ENCODE measurements around the gene MAP2K4. TPM values are rescaled to one million over a fixed set of nuclear protein-coding genes. Genes with fewer than 3 reads are reported as not detected.

The MAP2K4 gene
- total RNA-seq, 4 donors from 2014 or later = 29.8 to 58.6 (median 30.2) TPM

- in situ Hi-C loops (cut with MboI; ENCODE audit: low sequenced_read_pairs in 4 of 4) (no loop called here), intact Hi-C loops (cut with DNase I; ENCODE audit: low total_unique reads) (no loop called here)
- TF ChIP-seq POLR2A (IDR thresholded peaks at IDR 0.05) = no peak
- TF ChIP-seq, protein P1, sequence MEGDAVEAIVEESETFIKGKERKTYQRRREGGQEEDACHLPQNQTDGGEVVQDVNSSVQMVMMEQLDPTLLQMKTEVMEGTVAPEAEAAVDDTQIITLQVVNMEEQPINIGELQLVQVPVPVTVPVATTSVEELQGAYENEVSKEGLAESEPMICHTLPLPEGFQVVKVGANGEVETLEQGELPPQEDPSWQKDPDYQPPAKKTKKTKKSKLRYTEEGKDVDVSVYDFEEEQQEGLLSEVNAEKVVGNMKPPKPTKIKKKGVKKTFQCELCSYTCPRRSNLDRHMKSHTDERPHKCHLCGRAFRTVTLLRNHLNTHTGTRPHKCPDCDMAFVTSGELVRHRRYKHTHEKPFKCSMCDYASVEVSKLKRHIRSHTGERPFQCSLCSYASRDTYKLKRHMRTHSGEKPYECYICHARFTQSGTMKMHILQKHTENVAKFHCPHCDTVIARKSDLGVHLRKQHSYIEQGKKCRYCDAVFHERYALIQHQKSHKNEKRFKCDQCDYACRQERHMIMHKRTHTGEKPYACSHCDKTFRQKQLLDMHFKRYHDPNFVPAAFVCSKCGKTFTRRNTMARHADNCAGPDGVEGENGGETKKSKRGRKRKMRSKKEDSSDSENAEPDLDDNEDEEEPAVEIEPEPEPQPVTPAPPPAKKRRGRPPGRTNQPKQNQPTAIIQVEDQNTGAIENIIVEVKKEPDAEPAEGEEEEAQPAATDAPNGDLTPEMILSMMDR (IDR thresholded peaks at IDR 0.05 in 4 of 5, conservative IDR thresholded peaks at IDR 0.05 in 1 of 5) = no peak
- no peaks in the 10 kb centered on the region for H3K36me3 ChIP-seq
- H3K9me3 ChIP-seq = peaks cover 0 to 4% (median 0%) of the 10 kb centered on the region in 3 donors
- H3K4me3 ChIP-seq = no peak overlapping the region
- H3K27me3 ChIP-seq = no peaks in the 10 kb centered on the region
- no peak overlapping the region for H3K27ac ChIP-seq
- no peak for DNase-seq
- no peaks in the 10 kb centered on the region for H3K4me1 ChIP-seq
- ATAC-seq = no peak
These were observed 84.2 kb downstream of the MAP2K4 start for GRCh38 chr17:12104831-12105230.

DNA sequence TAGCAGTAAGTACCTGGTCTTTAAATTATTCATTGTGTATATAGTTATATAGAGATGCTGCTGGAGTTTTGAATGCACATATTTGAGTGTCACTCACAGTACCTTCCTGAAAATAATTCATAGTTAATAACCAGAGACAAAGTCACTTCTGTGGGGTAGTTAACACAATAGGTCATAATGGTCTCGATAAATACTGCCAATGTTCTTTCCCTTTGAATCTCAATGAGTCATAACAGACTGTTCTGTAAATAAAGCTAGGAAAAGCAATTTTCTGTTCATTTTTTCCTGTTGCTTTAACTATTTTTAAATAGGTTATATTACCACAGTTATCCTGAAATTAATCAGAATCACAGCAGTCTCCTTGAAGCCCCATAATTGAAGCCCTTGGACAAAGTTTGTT is 87.2 kb downstream of the MAP2K4 start:
- ATAC-seq (no peak), DNase-seq (no peak)
- Histone ChIP-seq H3K4me1 (no peaks in the 10 kb centered on the region), H3K36me3 (peaks cover 0 to 4% of the 10 kb centered on the region in 2 donors), H3K9me3 (no peaks in the 10 kb centered on the region), H3K27ac (no peak overlapping the region), H3K27me3 (no peaks in the 10 kb centered on the region), H3K4me3 (no peak overlapping the region)
- TF ChIP-seq POLR2A (IDR thresholded peaks at IDR 0.05) = no peak
- in situ Hi-C loops (cut with MboI; ENCODE audit: low sequenced_read_pairs in 4 of 4) = no loop called here
- intact Hi-C loops (cut with DNase I; ENCODE audit: low total_unique reads) = no loop called here

GRCh38 chr17:12110906-12111305 is 90.2 kb downstream of the MAP2K4 start:
- no peak for DNase-seq
- in situ Hi-C loops (cut with MboI; ENCODE audit: low sequenced_read_pairs in 4 of 4) = no loop called here
- Histone ChIP-seq H3K9me3 (no peaks in the 10 kb centered on the region), H3K4me1 (no peaks in the 10 kb centered on the region), H3K27me3 (no peaks in the 10 kb centered on the region), H3K36me3 (peaks cover 0 to 30% of the 10 kb centered on the region in 2 donors), H3K27ac (no peak overlapping the region), H3K4me3 (no peak overlapping the region)
- no peak for ATAC-seq
- intact Hi-C loops (cut with DNase I; ENCODE audit: low total_unique reads) = no loop called here
- TF ChIP-seq POLR2A (IDR thresholded peaks at IDR 0.05) = no peak
- TF ChIP-seq, protein P1 (IDR thresholded peaks at IDR 0.05 in 4 of 5, conservative IDR thresholded peaks at IDR 0.05 in 1 of 5) = no peak

GRCh38 chr17:12113156-12113555 is 92.5 kb downstream of the MAP2K4 start:
- DNase-seq = no peak

GRCh38 chr17:12114686-12115418 is 94.2 kb downstream of the MAP2K4 start:
- in situ Hi-C loops (cut with MboI; ENCODE audit: low sequenced_read_pairs in 4 of 4) = no loop called here

More at GRCh38 chr17:12113156-12113555, 92.5 kb downstream of the MAP2K4 start:
- Histone ChIP-seq H3K27me3 (no peaks in the 10 kb centered on the region), H3K4me1 (no peaks in the 10 kb centered on the region), H3K27ac (no peak overlapping the region), H3K4me3 (no peak overlapping the region), H3K36me3 (peaks cover 0 to 37% of the 10 kb centered on the region in 2 donors), H3K9me3 (no peaks in the 10 kb centered on the region)
- ATAC-seq = no peak
- no peak for TF ChIP-seq POLR2A (IDR thresholded peaks at IDR 0.05)
- TF ChIP-seq, protein P1 (IDR thresholded peaks at IDR 0.05 in 4 of 5, conservative IDR thresholded peaks at IDR 0.05 in 1 of 5) = no peak
- intact Hi-C loops (cut with DNase I; ENCODE audit: low total_unique reads) (no loop called here), in situ Hi-C loops (cut with MboI; ENCODE audit: low sequenced_read_pairs in 4 of 4) (no loop called here)

More at GRCh38 chr17:12114686-12115418, 94.2 kb downstream of the MAP2K4 start:
- Histone ChIP-seq H3K27ac (no peak overlapping the region), H3K4me3 (no peak overlapping the region), H3K9me3 (no peaks in the 10 kb centered on the region), H3K4me1 (no peaks in the 10 kb centered on the region), H3K27me3 (no peaks in the 10 kb centered on the region), H3K36me3 (peaks cover 0 to 37% of the 10 kb centered on the region in 2 donors)
- intact Hi-C loops (cut with DNase I; ENCODE audit: low total_unique reads) = no loop called here
- TF ChIP-seq, protein P1 (IDR thresholded peaks at IDR 0.05 in 4 of 5, conservative IDR thresholded peaks at IDR 0.05 in 1 of 5) = no peak
- no peak for TF ChIP-seq POLR2A (IDR thresholded peaks at IDR 0.05)
- no peak for DNase-seq
- ATAC-seq = no peak
